Panc1 (cell line): Measurements from ENCODE around the gene GOLGA6C. TPM values are rescaled to one million over a fixed set of nuclear protein-coding genes. Genes with fewer than 3 reads are reported as not detected.
"Not testable (repeated sequence)": the region's sequence is repeated elsewhere in the genome, so short reads cannot be mapped to it uniquely, and the experiment has no call there.

ENCODE experiments used
- ATAC-seq: fragments of 200-7000 bp; cut with Tn5 transposase; 2 replicates; pipeline ENCODE4 v1.9.1; 2020; ENCODE audit warnings: mild to moderate bottlenecking, moderate library complexity
- BruUV-seq: library from RNA; stranded (reverse); fragments of 400-500 nt; replicated peaks from 2 replicates; lab custom pipeline; 2021; lab: Mats Ljungman, UMichigan
- CTCF ChIA-PET: fragments of 300-600 bp; sonication (Branson Sonifier 250); formaldehyde crosslinking; loops from one replicate; lab custom pipeline; 2022; ENCODE audit warnings: antibody characterized with exemption; lab: Charles Lee
- POLR2A ChIA-PET: fragments of 300-600 bp; sonication (Branson Sonifier 250); formaldehyde crosslinking; loops from one replicate; lab custom pipeline; 2022; ENCODE audit warnings: antibody characterized with exemption; lab: Charles Lee
- DNase-seq: peaks from one replicate; pipeline ENCODE4 v3.0.0-alpha.2; 2010; ENCODE audit warnings: low read depth, low spot score
- H3K27ac ChIP-seq: 2 replicates; pipeline ENCODE4 v1.5.1; 2011; ENCODE audit warnings: mild to moderate bottlenecking, low read length, inconsistent platforms
- H3K27me3 ChIP-seq: fragments of 200-500 bp; sonication (Bioruptor generic); 2 replicates; pipeline ENCODE4 v1.6.0; 2014; ENCODE audit warnings: low read length, inconsistent platforms; ENCODE audit not compliant: control insufficient read depth, insufficient read depth
- H3K36me3 ChIP-seq: fragments of 200-500 bp; sonication (Bioruptor generic); 2 replicates; pipeline ENCODE4 v1.5.1; 2014; ENCODE audit warnings: inconsistent platforms, mild to moderate bottlenecking, low read length, moderate library complexity; ENCODE audit not compliant: control insufficient read depth, insufficient read depth
- H3K4me1 ChIP-seq: 2 replicates; pipeline ENCODE4 v1.5.1; 2011; ENCODE audit warnings: inconsistent platforms, mild to moderate bottlenecking, low read length, moderate library complexity; ENCODE audit not compliant: control insufficient read depth, insufficient read depth
- H3K4me3 ChIP-seq, 2 experiments: 2 replicates each; pipeline ENCODE4 v1.5.1; 2011 to 2012; ENCODE audit warnings: low read depth in 2 of 2, low read length in 2 of 2, mild to moderate bottlenecking in 2 of 2, inconsistent platforms in 1 of 2, moderate library complexity in 1 of 2
- H3K9me3 ChIP-seq: fragments of 200-500 bp; sonication (Bioruptor generic); 2 replicates; pipeline ENCODE4 v1.5.1; 2014; ENCODE audit warnings: low read depth, mild to moderate bottlenecking, inconsistent platforms, low read length, moderate library complexity; ENCODE audit not compliant: control insufficient read depth, insufficient read depth
- POLR2AphosphoS5 ChIP-seq: IDR thresholded peaks from 2 replicates; pipeline ENCODE4 v1.6.1; 2012; ENCODE audit warnings: mild to moderate bottlenecking, low read depth, low read length, moderate library complexity
- SIN3A ChIP-seq: IDR thresholded peaks from 2 replicates; pipeline ENCODE4 v1.6.1; 2012; ENCODE audit warnings: low read depth, mild to moderate bottlenecking, low read length, moderate library complexity, borderline replicate concordance; ENCODE audit not compliant: insufficient read depth
- TCF7L2 ChIP-seq: IDR thresholded peaks from 2 replicates; pipeline ENCODE4 v1.6.1; 2011; ENCODE audit warnings: mild to moderate bottlenecking, low read depth, low read length, inconsistent platforms
- in situ Hi-C: cut with HindIII; loops from 2 replicates; pipeline ENCODE4 v1.10.0; 2016; ENCODE audit warnings: low sequenced_read_pairs, low pct_unique_long_range_greater_than_20kb
- intact Hi-C: fragments of 100-400 bp; cut with micrococcal nuclease; formaldehyde crosslinking; loops from one replicate; pipeline ENCODE4 v1.10.0; 2022; ENCODE audit not compliant: unreplicated experiment
- total RNA-seq: library from RNA; stranded (reverse); gene quantifications from one replicate; pipeline ENCODE4 v1.2.1, GENCODE V29; 2021; ENCODE audit not compliant: unreplicated experiment
- TF ChIP-seq, protein P1 (sequence below), 2 experiments: IDR thresholded peaks; 2 replicates each; pipeline ENCODE4 v1.6.1; 2011 to 2012; ENCODE audit warnings: low read depth in 2 of 2, control low read depth in 1 of 2, low read length in 1 of 2, mild to moderate bottlenecking in 1 of 2, moderate library complexity in 1 of 2; ENCODE audit not compliant: insufficient read depth in 1 of 2
- TF ChIP-seq, protein P2 (sequence below): fragments of 450-650 bp; IDR thresholded peaks from 2 replicates; pipeline ENCODE4 v1.5.1; 2017; ENCODE audit warnings: mild to moderate bottlenecking

GOLGA6C gene
- total RNA-seq, 1 experiment from 2014 or later = not detected

- H3K4me3 ChIP-seq = no peak overlapping the region
- H3K4me1 ChIP-seq = no peaks in the 10 kb centered on the region
- H3K36me3 ChIP-seq = no peaks in the 10 kb centered on the region
- BruUV-seq = no TSS peak
- intact Hi-C loops (no loop called here), in situ Hi-C loops (no loop called here)
- ChIA-PET POLR2A (no interaction called here), CTCF (no interaction called here)
- no peak for ATAC-seq
- no peak overlapping the region for H3K27ac ChIP-seq
- peaks cover 11% of the 10 kb centered on the region for H3K27me3 ChIP-seq
- DNase-seq = no peak
- no peaks in the 10 kb centered on the region for H3K9me3 ChIP-seq
- no peak for TF ChIP-seq POLR2AphosphoS5
- TF ChIP-seq, protein P1, sequence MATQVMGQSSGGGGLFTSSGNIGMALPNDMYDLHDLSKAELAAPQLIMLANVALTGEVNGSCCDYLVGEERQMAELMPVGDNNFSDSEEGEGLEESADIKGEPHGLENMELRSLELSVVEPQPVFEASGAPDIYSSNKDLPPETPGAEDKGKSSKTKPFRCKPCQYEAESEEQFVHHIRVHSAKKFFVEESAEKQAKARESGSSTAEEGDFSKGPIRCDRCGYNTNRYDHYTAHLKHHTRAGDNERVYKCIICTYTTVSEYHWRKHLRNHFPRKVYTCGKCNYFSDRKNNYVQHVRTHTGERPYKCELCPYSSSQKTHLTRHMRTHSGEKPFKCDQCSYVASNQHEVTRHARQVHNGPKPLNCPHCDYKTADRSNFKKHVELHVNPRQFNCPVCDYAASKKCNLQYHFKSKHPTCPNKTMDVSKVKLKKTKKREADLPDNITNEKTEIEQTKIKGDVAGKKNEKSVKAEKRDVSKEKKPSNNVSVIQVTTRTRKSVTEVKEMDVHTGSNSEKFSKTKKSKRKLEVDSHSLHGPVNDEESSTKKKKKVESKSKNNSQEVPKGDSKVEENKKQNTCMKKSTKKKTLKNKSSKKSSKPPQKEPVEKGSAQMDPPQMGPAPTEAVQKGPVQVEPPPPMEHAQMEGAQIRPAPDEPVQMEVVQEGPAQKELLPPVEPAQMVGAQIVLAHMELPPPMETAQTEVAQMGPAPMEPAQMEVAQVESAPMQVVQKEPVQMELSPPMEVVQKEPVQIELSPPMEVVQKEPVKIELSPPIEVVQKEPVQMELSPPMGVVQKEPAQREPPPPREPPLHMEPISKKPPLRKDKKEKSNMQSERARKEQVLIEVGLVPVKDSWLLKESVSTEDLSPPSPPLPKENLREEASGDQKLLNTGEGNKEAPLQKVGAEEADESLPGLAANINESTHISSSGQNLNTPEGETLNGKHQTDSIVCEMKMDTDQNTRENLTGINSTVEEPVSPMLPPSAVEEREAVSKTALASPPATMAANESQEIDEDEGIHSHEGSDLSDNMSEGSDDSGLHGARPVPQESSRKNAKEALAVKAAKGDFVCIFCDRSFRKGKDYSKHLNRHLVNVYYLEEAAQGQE (IDR thresholded peaks at IDR 0.05; ENCODE audit: insufficient read depth in 1 of 2, low read depth in 2 of 2, low read length in 1 of 2) = no peak
- TF ChIP-seq, protein P2, sequence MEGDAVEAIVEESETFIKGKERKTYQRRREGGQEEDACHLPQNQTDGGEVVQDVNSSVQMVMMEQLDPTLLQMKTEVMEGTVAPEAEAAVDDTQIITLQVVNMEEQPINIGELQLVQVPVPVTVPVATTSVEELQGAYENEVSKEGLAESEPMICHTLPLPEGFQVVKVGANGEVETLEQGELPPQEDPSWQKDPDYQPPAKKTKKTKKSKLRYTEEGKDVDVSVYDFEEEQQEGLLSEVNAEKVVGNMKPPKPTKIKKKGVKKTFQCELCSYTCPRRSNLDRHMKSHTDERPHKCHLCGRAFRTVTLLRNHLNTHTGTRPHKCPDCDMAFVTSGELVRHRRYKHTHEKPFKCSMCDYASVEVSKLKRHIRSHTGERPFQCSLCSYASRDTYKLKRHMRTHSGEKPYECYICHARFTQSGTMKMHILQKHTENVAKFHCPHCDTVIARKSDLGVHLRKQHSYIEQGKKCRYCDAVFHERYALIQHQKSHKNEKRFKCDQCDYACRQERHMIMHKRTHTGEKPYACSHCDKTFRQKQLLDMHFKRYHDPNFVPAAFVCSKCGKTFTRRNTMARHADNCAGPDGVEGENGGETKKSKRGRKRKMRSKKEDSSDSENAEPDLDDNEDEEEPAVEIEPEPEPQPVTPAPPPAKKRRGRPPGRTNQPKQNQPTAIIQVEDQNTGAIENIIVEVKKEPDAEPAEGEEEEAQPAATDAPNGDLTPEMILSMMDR = no peak
- TF ChIP-seq TCF7L2 = no peak
- no peak for TF ChIP-seq SIN3A
These were observed 8.4 kb upstream of the GOLGA6C start for GRCh38 chr15:75249726-75250125.

DNA sequence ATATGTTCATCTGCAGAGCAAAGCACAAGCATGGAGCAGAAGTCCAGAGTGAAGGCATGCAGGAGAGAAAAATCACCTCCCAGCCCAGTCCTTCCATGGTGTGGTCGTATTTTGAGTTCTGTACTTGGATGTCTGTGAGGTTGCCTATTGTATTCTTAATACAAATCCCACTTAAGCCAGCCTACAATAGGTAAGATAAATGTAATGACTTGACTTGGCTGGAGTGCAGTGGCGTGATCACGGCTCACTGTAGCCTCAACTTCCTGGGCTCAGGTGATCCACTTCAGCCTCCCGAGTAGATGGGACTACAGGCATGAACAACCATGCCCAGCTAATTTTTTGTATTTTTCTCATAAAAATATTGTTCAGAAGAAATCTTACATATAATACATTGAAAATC is 6.8 kb upstream of the GOLGA6C start:
- intact Hi-C loops, H3K9me3 ChIP-seq, BruUV-seq, CTCF ChIA-PET, DNase-seq, H3K36me3 ChIP-seq, ATAC-seq, H3K4me3 ChIP-seq, H3K4me1 ChIP-seq, H3K27ac ChIP-seq, POLR2A ChIA-PET, in situ Hi-C loops: not testable (repeated sequence)
- peaks cover 11% of the 10 kb centered on the region for H3K27me3 ChIP-seq

DNA sequence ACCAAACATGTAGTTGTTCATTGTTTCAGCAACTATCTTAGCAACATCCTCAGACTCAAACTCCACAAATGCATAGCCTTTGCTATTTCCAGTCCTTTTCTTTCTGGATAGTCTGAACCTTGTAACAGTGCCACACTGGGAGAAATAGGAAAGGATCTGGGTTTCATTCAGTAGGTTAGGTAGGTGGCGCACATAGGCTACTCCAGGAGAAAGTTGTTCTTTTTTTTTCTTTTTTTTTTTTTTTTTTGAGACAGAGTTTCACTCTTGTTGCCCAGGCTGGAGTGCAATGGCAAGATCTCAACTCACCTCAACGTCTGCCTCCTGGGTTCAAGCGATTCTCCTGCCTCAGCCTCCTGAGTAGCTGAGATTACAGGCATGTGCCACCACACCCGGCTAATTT is 5.8 kb upstream of the GOLGA6C start:
- BruUV-seq, CTCF ChIA-PET, H3K4me3 ChIP-seq, H3K9me3 ChIP-seq, POLR2A ChIA-PET, DNase-seq, intact Hi-C loops, in situ Hi-C loops, H3K36me3 ChIP-seq, ATAC-seq, H3K4me1 ChIP-seq, H3K27ac ChIP-seq: not testable (repeated sequence)
- TF ChIP-seq, protein P2 = peak; percentile 40
- H3K27me3 ChIP-seq = peaks cover 11% of the 10 kb centered on the region

- H3K27ac ChIP-seq, DNase-seq, H3K9me3 ChIP-seq, intact Hi-C loops, in situ Hi-C loops, H3K4me1 ChIP-seq, H3K4me3 ChIP-seq, BruUV-seq, H3K27me3 ChIP-seq, CTCF ChIA-PET, H3K36me3 ChIP-seq, POLR2A ChIA-PET, ATAC-seq: not testable (repeated sequence)
These were observed 648 bp downstream of the GOLGA6C start for GRCh38 chr15:75258620-75259343.
